GM12875 (cell line): Measurements from ENCODE around the gene KLK13.

Experiments used
- H3K4me3 ChIP-seq: one replicate; pipeline ENCODE4 v1.5.1; 2011; ENCODE audit warnings: low read depth, low read length, control low read depth
- TF ChIP-seq, protein P1 (sequence below): IDR thresholded peaks from 2 replicates; pipeline ENCODE4 v1.5.1; 2011; ENCODE audit warnings: low read depth, mild to moderate bottlenecking, control low read depth, inconsistent platforms, low read length, moderate library complexity, borderline replicate concordance; ENCODE audit not compliant: insufficient read depth

The KLK13 gene

DNA sequence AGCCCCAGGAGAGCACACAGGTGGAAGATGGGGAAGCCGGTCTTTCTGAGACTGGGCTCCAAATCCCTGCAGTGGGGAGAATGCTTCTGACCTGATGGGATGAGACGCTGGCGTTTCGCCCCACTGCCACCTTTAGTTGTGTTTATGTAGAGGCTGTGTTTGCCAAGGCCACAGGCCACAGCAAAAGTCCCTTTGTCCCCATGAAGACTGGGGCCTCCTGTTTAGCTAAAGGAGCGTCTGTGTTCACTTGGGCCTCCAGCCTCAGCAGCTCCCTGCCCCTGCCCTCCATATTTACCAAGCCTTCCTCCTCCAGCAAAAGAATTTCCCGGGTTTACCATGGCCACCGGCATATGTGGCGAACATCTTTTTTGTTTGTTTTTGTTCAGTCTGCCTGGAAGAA is 28.2 kb upstream of the KLK13 start:
- TF ChIP-seq, protein P1, sequence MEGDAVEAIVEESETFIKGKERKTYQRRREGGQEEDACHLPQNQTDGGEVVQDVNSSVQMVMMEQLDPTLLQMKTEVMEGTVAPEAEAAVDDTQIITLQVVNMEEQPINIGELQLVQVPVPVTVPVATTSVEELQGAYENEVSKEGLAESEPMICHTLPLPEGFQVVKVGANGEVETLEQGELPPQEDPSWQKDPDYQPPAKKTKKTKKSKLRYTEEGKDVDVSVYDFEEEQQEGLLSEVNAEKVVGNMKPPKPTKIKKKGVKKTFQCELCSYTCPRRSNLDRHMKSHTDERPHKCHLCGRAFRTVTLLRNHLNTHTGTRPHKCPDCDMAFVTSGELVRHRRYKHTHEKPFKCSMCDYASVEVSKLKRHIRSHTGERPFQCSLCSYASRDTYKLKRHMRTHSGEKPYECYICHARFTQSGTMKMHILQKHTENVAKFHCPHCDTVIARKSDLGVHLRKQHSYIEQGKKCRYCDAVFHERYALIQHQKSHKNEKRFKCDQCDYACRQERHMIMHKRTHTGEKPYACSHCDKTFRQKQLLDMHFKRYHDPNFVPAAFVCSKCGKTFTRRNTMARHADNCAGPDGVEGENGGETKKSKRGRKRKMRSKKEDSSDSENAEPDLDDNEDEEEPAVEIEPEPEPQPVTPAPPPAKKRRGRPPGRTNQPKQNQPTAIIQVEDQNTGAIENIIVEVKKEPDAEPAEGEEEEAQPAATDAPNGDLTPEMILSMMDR: no peak
- H3K4me3 ChIP-seq: no peak overlapping the region

DNA sequence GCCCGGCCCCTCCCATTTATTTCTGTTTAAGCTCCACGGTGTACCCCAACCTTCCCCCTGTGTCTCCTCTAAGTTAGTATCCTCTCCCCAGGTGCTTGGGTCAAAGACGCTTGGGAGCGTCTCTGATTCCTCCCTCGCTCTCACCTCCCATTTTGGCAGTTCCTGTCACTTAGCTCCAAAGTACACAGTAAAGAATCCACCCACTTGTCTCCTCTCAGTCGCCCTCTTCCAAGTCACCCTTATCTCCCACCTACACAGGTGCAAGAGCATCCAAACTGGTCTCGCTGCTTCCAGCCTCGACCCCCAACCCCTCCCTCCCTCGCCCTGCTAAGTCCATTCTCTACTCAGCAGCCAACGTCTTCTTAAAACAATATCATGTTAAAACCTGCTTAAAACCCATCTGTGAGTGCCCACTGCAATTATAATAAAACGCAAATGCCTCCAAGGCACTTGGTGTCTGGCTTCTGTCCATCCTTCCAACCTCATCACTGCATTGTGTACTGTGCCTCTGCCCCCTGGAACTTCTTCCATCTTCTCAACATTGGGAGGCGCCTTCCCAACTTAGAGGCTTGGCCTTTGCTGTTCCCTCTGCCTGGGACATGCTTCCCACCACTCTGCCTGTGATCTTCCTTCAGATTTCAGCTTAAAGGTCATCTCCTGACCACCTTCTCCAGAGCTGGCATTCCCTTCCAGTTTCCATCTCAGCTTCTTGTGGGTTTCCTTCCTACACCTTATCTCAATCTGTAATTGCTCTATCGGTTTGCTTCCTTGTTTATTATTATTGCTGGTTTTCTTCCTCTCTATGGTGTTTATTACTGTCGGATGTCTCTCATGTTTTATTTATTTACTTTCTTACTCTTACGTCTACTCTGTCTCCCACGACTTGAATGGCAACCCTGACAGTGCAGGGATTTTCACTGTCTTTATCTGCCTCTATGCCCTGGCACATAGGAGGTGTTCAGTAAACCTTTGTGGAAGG is 27.3 kb upstream of the KLK13 start:
- no peak overlapping the region for H3K4me3 ChIP-seq
- TF ChIP-seq, protein P1: no peak

DNA sequence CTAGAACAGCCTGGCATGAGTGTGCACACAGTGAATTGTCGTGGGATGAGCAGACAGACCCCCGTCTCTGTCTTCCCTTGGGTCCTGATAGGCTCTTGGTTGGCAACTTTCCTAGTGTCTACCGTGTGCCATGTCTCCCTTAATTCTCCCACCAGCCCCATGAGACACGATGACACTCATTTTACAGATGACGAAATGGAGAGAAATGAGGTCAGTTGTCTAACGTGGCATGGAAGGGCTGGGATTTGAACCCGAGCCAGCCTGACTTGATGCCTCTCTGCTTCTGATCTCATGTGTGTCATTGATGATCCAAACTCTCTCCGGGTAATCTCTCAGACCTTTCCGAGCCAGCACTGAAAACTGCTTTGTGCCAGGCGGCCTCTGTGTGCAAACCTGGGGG is 26.2 kb upstream of the KLK13 start:
- no peak overlapping the region for H3K4me3 ChIP-seq
- TF ChIP-seq, protein P1: no peak

DNA sequence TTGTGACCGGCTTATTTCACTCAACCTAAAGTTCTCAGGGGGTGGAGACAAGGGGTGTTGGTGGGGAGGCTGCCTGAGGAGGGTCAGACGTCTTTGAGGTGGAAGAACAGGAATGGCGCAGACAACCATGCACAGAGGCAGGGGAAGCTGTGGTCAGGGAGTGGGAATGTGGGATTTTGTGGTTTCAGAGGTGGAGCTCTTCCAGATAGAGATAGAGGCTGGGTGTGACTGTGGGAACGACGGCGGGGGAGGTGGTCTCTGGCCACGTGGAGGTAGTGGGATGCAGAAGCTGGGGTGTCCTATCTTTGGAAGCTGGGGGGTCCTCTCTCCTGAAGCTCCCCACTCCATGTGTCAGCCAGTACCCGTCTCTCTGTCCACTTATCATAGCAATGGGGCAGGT is 25.6 kb upstream of the KLK13 start:
- TF ChIP-seq, protein P1: no peak

DNA sequence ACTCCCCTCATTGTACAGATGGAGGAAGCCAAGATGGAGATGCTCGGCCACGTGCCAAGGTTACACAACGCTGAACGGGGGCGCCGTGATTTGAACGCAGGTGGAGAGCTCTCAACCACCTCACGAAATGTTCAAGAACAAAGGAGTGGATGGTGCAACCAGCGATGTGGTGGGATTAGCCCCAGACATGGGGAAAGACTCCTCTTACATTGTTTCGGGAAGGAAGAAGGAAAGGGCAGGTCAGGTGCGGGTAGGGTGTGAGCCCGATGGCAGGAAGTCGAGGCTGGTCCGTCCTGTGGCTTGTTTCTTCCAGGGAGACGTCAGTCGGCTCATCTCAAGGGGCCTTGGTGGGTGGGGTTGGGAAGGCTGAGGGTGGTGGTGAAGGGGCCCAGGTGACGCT is 24.9 kb upstream of the KLK13 start:
- TF ChIP-seq, protein P1: no peak

More for the DNA sequence above, 25.6 kb upstream of the KLK13 start:
- no peak overlapping the region for H3K4me3 ChIP-seq

DNA sequence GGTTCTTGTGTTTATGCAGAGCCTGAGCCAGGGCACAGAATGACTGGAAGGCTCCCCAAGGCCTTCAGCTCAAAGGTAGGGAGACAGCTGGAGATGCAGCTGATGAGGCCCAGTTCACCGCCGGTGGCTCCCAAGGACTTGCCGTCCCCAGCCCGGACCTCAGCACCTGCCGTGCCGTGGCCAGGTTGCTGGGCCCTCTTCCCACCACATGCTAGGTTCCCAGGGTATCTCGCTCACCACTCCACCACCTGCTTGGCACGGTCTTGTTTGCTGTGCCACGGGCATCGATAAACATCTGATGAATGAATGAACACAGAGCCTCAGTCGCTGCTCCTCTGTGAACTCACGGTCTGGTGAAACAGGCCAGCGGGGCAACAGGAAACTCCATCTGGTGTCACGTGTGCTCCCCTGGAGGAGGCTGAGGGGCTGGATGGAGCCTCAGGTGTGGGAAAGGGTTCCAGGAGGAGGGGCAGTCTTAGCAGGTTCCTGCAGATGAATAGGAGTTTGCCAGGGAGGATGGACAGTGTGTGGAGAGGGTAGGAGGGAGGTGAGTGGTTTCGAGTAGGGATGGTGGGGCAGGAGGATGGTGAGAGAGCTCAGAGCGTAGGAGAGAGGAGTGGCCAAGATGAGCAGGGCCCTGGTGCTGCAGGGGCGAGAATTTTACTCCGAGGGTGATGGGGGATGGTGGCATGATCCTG is 21.4 kb upstream of the KLK13 start:
- TF ChIP-seq, protein P1: no peak
- H3K4me3 ChIP-seq: no peak overlapping the region

More for the DNA sequence above, 24.9 kb upstream of the KLK13 start:
- no peak overlapping the region for H3K4me3 ChIP-seq
